OCI-LY1 (cell line): ENCODE data around the gene NCAPG2.

ENCODE experiments used
- EZH2 ChIP-seq: fragments of 200-600 bp; sonication (generic), shearing (Covaris generic); IDR thresholded peaks from 2 replicates; pipeline ENCODE4 v1.8.0; 2017; ENCODE audit warnings: borderline replicate concordance, mixed run types, mild to moderate bottlenecking, antibody characterized with exemption, low read length, moderate library complexity, mixed read lengths
- TF ChIP-seq, protein P1 (sequence below): fragments of 200-600 bp; sonication (generic), shearing (Covaris generic); IDR thresholded peaks from 2 replicates; pipeline ENCODE4 v1.5.1; 2017; ENCODE audit warnings: mild to moderate bottlenecking, antibody characterized with exemption, low read length, moderate library complexity, mixed read lengths

DNA sequence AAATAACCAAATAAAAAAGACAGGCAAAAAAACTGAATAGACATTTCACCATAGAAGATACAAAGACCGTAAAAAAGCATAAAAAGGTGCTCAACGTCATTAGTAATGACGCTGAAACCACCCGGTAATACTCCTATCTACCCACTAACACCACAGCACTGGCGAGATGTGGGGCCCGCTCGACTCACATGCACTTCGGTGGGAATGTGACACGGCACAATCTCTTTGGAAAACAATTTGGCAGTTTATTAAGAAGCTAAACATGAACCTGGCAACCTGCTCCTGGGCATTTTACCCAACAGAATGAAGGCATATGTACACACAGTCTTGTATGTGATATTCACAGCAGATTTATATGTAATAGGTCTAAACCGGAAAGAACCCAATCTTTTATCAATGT lies 42.8 kb upstream of the NCAPG2 start:
- TF ChIP-seq, protein P1, sequence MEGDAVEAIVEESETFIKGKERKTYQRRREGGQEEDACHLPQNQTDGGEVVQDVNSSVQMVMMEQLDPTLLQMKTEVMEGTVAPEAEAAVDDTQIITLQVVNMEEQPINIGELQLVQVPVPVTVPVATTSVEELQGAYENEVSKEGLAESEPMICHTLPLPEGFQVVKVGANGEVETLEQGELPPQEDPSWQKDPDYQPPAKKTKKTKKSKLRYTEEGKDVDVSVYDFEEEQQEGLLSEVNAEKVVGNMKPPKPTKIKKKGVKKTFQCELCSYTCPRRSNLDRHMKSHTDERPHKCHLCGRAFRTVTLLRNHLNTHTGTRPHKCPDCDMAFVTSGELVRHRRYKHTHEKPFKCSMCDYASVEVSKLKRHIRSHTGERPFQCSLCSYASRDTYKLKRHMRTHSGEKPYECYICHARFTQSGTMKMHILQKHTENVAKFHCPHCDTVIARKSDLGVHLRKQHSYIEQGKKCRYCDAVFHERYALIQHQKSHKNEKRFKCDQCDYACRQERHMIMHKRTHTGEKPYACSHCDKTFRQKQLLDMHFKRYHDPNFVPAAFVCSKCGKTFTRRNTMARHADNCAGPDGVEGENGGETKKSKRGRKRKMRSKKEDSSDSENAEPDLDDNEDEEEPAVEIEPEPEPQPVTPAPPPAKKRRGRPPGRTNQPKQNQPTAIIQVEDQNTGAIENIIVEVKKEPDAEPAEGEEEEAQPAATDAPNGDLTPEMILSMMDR: no peak
- TF ChIP-seq EZH2: no peak
